ENCODE measurements around the gene TOR1AIP1. TPM values are rescaled to one million over a fixed set of nuclear protein-coding genes. Genes with fewer than 3 reads are reported as not detected.

The TOR1AIP1 gene
- total RNA-seq, 4 donors from 2014 or later: 66.1 to 148 (median 68.8) TPM

DNA sequence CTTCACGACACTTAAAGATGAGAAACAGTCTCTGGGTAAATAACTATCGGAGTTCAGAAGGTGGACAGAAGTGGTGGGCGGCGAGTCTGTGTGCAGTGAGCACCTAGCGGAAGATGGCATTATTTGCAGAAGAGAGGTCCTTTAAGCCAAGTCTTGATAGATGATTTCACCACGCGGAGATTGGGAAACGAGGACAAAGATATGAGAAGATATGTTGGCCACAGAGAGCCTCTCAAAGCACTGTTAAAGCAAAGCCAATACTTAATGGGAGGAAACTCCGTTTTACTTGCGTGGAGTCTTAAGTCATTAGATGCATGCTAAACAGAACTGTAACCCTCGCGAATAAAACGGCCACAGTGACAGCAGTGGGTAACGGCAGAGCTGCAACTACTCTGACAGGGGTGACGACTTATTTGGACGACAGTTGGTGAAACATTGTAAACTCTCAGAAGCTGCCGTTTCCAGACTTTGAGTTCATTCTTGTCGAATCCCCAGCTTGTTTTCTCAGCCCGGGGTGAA is 71.9 kb downstream of the TOR1AIP1 start:
- no peaks in the 10 kb centered on the region for H3K9me3 ChIP-seq
- peak overlapping the region; percentile 93 to 98 (median 97) for H3K27ac ChIP-seq
- TF ChIP-seq CTCF (IDR thresholded peaks at IDR 0.05 in 4 of 5, conservative IDR thresholded peaks at IDR 0.05 in 1 of 5) (peak in 3 of 5 experiments; percentile 21 to 44 (median 37)), POLR2A (IDR thresholded peaks at IDR 0.05) (no peak)
- intact Hi-C loops (cut with DNase I; ENCODE audit: low total_unique reads): loop anchor here (1.0 to 2.0 kb wide), 2 partner anchors 15 to 72 kb away; partner anchors contain the start of gene TOR1AIP1
- DNase-seq: peak; percentile 14 to 48
- H3K4me1 ChIP-seq: peaks cover 14 to 35% of the 10 kb centered on the region in 2 donors
- H3K27me3 ChIP-seq: no peaks in the 10 kb centered on the region
- H3K36me3 ChIP-seq: no peaks in the 10 kb centered on the region
- peak; percentile 23 to 51 for ATAC-seq
- H3K4me3 ChIP-seq: peak overlapping the region; percentile 75 to 97 (median 92)
- in situ Hi-C loops (cut with MboI; ENCODE audit: low sequenced_read_pairs in 4 of 4): loop anchor here in 1 of 4 donors (10.0 kb wide), 1 partner anchor 79 kb away; the partner anchor contains the start of gene TOR1AIP2

DNA sequence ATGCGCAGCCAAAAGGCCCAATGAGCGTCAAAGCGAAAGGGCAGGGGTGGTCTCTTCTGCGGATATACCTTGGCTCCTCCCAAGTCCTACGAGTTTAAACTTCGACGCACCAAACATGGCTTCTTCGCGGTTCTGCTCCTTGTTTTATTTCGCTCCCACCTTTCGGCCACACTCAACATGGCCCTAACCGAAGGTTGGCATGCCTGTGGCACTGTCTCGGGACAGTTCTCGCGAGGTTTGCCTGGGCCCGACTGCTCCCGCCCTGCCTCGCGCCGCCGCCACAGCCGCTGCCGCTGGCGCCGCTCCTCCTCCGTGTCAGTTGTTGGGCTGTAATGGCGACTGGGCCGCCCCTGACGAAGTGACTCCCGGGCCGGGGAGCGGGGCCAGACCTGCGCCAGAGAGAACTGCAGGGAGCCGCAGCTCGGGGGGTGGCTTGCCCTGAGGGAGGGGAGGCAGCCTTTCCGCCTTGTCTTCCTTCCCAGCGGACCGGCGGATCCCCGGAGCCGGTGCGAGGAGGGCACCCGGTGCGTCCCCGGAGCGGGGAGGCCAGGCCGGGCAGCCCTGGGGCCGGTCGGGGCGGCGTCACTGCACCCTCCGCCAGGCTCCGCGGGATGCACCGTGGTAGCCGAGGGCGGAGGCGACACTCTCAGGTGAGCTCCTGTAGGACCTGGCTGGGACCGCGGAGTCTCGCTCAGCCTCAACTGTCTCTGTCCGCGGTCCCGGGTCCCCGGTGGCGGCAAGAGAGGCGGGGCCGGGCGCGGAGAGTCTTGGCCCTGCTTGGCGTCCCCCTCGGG is 72.6 kb downstream of the TOR1AIP1 start, which contains the start of gene CEP350:
Gene CEP350, plus strand, starts transcription at position 318 of the 794 bp plus-strand sequence. CDS start 31,372 bp downstream, outside the sequence.
- H3K36me3 ChIP-seq: no peaks in the 10 kb centered on the region
- in situ Hi-C loops (cut with MboI; ENCODE audit: low sequenced_read_pairs in 4 of 4): loop anchor here in 1 of 4 donors (10.0 kb wide), 1 partner anchor 80 kb away; the partner anchor contains the start of gene TOR1AIP2
- H3K9me3 ChIP-seq: no peaks in the 10 kb centered on the region
- ATAC-seq (peak; percentile 93 to 94), DNase-seq (peak; percentile 97 to 98)
- peaks cover 17 to 38% of the 10 kb centered on the region in 2 donors for H3K4me1 ChIP-seq
- no peaks in the 10 kb centered on the region for H3K27me3 ChIP-seq
- intact Hi-C loops (cut with DNase I; ENCODE audit: low total_unique reads): loop anchor here (1.0 to 5.0 kb wide), 3 partner anchors 14 to 213 kb away; partner anchors contain the start of gene TOR1AIP1
- peak within 1 kb of the TSS; percentile 93 to 98 (median 97) for H3K27ac ChIP-seq
- TF ChIP-seq CTCF (IDR thresholded peaks at IDR 0.05 in 4 of 5, conservative IDR thresholded peaks at IDR 0.05 in 1 of 5): peak in 2 of 5 experiments; percentile 13 to 19
- TF ChIP-seq POLR2A (IDR thresholded peaks at IDR 0.05): peak; percentile 87 to 92
- peak within 1 kb of the TSS; percentile 75 to 97 (median 92) for H3K4me3 ChIP-seq

DNA sequence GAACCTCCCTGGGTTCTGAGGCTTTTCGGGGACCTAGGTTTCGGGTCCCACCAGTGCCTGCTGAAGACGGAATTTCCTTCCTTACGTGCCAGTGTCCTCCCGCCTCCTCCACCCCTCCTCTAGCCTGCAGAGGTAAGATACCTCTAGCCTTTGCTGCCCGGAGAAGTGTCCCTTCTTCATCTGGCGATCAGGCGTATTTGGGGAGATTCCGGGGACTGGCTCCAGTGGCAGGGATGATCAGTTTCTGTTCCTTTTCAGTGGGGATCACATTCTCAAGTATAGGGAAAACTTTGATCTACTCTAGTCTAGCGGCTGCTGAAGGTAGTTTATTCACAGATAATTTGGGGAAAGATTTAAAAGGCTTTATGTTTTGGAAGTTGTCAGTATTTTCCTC is 73.2 kb downstream of the TOR1AIP1 start:
- TF ChIP-seq CTCF (IDR thresholded peaks at IDR 0.05 in 4 of 5, conservative IDR thresholded peaks at IDR 0.05 in 1 of 5): no peak
- no peak for TF ChIP-seq POLR2A (IDR thresholded peaks at IDR 0.05)
- H3K4me3 ChIP-seq: peak overlapping the region; percentile 75 to 97 (median 92)
- peak; percentile 20 to 23 for ATAC-seq
- in situ Hi-C loops (cut with MboI; ENCODE audit: low sequenced_read_pairs in 4 of 4): loop anchor here in 1 of 4 donors (10.0 kb wide), 1 partner anchor 80 kb away; the partner anchor contains the start of gene TOR1AIP2
- H3K9me3 ChIP-seq: no peaks in the 10 kb centered on the region
- H3K36me3 ChIP-seq: no peaks in the 10 kb centered on the region
- H3K27me3 ChIP-seq: no peaks in the 10 kb centered on the region
- peaks cover 17 to 38% of the 10 kb centered on the region in 2 donors for H3K4me1 ChIP-seq
- DNase-seq: peak in 1 of 2 donors; percentile 38
- peak overlapping the region; percentile 93 to 98 (median 97) for H3K27ac ChIP-seq
- intact Hi-C loops (cut with DNase I; ENCODE audit: low total_unique reads): loop anchor here (2.0 to 5.0 kb wide), 2 partner anchors 14 to 212 kb away; no protein-coding TSS in a partner anchor

- Histone ChIP-seq H3K9me3 (no peaks in the 10 kb centered on the region), H3K4me1 (peaks cover 17 to 38% of the 10 kb centered on the region in 2 donors), H3K36me3 (no peaks in the 10 kb centered on the region), H3K27me3 (no peaks in the 10 kb centered on the region), H3K27ac (peak overlapping the region; percentile 93 to 98 (median 97)), H3K4me3 (peak overlapping the region; percentile 75 to 97 (median 92))
- in situ Hi-C loops (cut with MboI; ENCODE audit: low sequenced_read_pairs in 4 of 4): loop anchor here in 1 of 4 donors (10.0 kb wide), 1 partner anchor 81 kb away; the partner anchor contains the start of gene TOR1AIP2
- ATAC-seq (no peak), DNase-seq (no peak)
- TF ChIP-seq POLR2A (IDR thresholded peaks at IDR 0.05): no peak
- TF ChIP-seq CTCF (IDR thresholded peaks at IDR 0.05 in 4 of 5, conservative IDR thresholded peaks at IDR 0.05 in 1 of 5): no peak
- intact Hi-C loops (cut with DNase I; ENCODE audit: low total_unique reads): loop anchor here (2.0 to 5.0 kb wide), 2 partner anchors 13 to 212 kb away; no protein-coding TSS in a partner anchor
These were observed 73.6 kb downstream of the TOR1AIP1 start for GRCh38 chr1:179955731-179956130.
